Activated CD4-positive, alpha-beta T cell treated with anti-CD3 and anti-CD28 coated beads, Interleukin-2, amount 50 U/mL, for 48 hours (primary cell): ENCODE results near the gene MASP2.
A peak's percentile ranks its signal among the peaks of the same experiment; 100 is the strongest.
"Not testable (repeated sequence)": the region's sequence is repeated elsewhere in the genome, so short reads cannot be mapped to it uniquely, and the experiment has no call there.

ENCODE experiments used
- DNase-seq, 2 experiments: peaks; one replicate each; pipeline ENCODE4 v3.0.0-alpha.2; 2020

The MASP2 gene

DNA sequence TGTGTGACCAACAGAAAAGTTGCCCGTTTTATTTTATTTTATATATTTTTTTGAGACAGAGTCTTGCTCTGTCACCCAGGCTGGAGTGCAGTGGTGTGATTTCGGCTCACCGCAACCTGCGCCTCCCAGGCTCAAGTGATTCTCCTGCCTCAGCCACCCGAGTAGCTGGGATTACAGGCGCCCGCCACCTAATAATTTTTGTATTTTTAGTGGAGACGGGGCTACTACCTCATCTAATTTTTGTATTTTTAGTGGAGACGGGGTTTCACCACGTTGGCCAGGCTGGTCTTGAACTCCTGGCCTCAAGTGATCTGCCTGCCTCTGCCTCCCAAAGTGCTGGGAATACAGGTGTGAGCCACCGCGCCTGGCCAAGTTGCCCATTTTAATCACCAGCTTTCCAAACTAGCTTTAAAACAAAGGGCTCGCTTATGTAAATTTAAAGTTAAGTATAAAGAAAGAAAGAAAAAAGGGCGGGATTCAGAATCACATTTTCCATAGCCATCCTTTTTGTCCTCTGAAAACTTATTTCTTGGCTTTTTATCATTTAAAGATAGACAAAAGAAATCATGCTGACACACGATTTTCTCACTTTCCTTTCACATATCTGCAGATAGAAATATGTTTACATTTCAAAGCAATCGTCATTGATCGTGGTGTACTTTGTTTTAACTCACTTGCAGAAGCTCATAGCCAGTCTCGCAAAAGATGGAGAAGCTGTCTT, 9.9 kb downstream of the MASP2 start:
- not testable (repeated sequence) for DNase-seq

DNA sequence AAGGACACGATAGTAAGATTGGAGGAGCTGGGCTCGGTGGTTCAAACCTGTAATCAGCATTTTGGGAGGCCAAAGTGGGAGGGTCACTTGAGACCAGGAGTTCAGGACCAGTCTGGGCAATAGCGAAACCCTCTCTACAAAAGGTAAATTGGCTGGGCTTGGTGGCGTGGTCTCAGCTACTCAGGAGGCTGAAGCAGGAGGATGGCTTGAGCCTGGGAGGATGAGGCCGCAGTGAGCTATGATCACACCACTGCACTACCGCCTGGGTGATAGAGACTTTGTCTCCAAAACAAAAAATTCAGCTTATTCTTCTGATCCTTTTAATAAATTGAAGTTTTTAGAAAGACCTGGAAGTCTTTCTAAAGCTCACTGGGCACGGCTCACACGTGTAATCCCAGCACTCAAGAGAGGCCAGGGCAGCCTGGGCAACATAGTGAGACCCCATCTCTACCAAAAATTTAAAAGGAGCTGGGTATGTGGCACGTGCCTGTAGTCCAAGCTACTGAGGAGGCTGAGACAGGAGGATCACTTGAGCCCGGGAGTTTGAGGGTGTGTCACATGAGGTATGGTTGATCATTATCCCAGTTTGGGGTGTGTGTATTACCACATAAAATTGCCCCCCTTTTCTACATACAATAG, 15.3 kb downstream of the MASP2 start:
- DNase-seq: no peak

DNA sequence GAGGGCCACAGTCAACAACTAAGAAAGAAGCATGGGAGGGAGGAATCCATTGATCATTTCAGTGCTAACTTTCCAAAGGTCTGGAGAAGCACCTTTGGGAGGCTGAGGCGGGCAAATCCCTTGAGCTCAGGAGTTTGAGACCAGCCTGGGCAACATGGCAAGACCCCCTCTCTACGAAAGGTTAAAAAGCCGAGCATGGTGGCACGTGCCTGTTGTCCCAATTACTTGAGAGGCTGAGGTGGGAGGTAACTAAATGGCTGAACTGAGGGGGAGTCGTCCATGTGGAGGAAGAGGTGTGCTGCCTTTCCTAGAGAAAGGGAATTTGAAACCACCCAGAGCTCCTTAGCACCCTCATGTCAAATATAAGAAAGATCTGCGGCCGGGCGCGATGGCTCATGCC, 16.2 kb downstream of the MASP2 start:
- DNase-seq: no peak

DNA sequence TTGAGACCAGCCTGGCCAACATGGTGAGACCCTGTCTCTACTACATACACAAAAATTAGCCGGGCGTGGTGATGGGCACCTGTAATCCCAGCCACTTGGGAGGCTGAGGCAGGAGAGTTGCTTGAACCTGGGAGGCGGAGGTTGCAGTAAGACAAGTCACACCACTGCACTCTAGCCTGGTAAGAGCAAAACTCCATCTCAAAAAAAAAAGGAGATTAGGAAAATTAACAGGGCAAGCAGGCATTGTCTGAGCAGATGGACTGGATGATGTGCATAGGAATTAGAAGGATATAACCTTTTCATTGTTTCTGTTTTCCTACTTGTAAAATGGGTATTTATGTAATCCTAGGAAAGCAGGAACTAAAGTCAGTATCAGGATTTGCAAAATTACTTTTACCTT, 19.0 kb downstream of the MASP2 start:
- no peak for DNase-seq

DNA sequence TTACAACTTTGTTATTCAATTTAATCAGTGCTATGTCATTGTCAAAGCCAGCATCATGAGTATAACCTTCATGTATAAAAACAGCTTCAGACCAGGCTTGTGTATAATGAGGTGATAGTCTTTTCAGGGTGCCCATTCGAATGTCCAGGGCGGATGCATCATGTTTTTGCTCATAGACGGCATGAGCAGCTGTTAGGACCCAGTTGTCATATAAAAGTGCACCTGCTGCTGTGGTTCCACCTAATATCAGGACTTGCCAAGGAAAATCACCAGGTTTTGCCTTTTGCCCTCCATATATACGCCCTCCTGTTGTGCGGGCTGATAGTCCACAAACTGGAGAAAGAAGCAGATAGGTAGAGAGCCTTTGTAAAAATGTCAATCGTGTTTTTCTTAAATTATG, 19.7 kb downstream of the MASP2 start:
- no peak for DNase-seq

DNA sequence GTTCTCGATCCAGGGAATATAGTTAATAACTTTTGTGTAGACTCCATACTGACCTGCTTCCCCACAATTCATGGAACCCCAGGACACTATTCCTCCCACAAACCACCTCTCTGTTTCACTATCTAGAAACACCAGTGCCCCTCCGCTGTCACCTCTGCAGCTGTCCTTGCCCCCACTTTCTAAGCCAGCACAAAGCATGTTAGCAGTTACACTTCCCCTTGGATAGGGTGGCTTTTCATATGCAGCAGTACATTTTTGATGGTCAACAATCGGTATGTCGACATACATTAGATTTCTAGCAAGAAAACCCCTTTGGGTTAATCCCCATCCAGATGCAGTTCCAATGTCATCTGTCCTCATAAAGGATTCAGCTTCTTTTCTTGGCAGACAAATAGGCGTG, 20.1 kb downstream of the MASP2 start:
- no peak for DNase-seq

GRCh38 chr1:11026052-11026451, 21.0 kb downstream of the MASP2 start:
- DNase-seq: no peak

DNA sequence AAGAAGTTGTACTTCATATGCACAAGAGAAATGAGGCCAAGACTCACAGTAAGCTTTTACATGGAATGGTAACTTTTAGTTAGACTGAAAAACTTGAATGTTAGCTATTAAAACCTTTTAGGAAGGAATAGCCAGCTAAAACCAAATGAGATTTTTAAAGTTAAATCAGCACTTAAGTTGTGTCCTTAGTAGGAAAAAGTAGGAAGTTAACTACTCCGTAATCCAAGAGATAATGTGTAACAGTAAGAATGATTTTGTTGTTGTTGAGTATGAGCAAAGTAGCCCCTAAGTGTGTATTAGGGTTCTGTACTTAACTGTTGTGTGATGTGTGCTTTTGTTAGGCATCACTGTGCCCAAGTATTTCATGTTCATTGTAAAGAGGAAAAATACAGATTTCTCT, 21.4 kb downstream of the MASP2 start:
- no peak for DNase-seq

DNA sequence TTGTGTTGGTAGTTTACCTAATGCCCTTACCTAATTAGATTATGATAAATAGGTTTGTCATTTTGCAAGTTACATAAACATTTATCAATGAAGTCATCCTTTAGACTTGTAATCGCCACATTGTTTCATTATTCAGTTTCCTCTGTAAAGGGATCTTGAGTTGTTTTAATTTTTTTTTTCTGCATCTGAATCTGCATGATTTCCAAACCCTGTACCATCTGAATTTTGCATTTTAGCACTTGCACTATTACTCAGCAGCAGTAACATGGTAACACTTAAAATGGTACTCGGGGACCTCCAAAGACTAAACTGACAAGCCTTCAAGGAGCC, 22.2 kb downstream of the MASP2 start:
- DNase-seq: no peak

- no peak for DNase-seq
Observed at GRCh38 chr1:11024154-11024873, 22.7 kb downstream of the MASP2 start.

GRCh38 chr1:11023201-11023600, 23.8 kb downstream of the MASP2 start:
- DNase-seq: no peak

DNA sequence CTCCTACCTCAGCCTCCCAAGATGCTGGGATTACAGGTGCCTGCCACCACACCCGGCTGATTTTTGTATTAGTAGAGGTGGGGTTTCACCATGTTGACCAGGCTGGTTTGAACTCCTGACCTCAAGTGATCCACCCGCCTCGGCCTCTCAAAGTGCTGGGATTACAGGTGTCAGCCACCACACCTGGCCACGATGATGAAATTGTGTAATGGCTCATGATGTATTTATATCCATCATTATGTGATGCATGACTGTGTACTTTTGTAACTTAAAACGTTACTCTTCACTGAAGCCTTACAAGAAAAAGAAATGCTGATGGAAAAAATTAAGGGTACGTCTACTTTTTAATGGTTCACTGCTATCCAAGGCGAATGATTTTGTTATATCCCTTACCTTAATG, 27.1 kb downstream of the MASP2 start:
- DNase-seq: no peak

DNA sequence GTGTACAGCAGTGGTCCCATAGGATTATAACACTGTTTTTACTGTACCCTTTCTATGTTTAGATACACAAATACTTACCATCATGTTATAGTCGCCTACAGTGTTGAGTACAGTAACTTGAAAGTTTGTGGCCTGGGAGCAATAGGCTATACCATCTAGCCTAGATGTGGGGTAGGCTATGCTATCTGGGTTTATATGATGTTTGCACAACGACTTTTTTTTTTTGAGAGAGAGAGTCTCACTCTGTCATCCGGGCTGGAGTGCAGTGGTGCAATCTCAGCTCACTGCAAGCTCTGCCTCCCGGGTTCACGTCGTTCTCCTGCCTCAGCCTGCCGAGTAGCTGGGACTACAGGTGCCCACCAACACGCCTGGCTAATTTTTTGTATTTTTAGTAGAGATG, 27.7 kb downstream of the MASP2 start:
- DNase-seq: not testable (repeated sequence)

DNA sequence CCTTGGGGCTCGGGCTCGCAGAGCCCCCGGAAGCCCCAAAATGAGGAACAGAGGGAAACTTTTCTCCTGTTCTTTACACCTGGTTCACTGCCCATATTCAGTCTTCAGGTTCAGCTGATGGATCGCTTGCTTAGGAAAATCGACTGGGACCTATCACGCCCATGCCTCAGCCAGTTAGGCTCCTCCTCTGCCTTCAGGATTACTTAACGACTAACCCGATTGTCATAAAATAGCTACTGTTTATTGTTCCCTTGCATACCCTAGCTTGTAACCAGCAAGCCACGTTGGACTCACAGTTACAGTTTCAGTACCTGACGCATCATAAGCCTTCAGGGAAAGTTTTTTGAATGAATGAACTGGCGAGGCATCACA, 33.9 kb downstream of the MASP2 start:
- no peak for DNase-seq

DNA sequence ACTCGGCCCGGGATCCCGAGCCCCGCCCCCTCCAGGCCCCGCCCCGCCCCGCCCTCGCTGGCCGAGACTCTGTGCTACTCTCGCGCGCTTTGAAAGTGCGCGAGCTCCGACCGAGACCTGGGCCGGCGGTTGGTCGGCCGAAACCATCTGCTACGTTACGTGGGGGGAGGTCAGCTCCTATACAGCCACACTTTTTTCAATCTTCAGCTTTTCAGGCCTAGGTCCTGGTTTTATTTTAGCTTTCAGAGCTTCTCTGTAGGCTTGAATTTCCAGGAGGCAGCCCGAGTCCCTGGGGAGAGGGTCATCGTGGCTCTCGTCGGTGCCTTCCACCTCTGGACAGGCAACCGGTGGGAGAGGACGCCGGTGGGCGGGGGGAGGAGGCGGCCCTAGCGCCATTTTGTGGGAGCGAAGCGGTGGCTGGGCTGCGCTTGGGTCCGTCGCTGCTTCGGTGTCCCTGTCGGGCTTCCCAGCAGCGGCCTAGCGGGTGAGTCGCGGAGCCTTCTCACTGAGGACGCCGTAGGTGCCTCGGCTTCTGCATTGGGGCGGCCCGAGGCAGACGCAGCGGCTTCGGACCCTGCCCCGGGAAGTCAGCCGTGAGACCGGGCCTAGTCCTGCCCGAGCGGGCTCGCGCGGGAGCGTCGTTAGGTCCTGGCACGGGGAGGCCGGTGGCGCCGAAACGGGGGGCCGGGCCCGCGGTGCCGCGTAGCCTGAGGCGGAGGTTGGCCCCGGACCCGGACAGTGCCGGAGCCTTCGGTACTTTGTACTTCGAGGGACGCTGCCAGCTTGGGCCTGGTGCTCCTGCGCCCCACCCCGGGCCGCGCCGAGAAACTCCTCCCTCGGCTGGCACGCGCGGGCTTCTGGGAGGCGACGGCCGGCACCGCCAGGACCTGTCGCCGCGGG, 34.5 kb downstream of the MASP2 start, which contains the start of gene TARDBP:
TSS of gene TARDBP (plus strand) at position 395 of the 900 bp plus-strand sequence. CDS start 1,074 bp downstream, outside the sequence.
- peak; percentile 92 for DNase-seq

GRCh38 chr1:11000526-11000925, 46.5 kb downstream of the MASP2 start:
- DNase-seq: no peak

GRCh38 chr1:10996100-10996499, 50.9 kb downstream of the MASP2 start:
- DNase-seq: no peak

GRCh38 chr1:10992864-10993263, 54.2 kb downstream of the MASP2 start:
- no peak for DNase-seq

DNA sequence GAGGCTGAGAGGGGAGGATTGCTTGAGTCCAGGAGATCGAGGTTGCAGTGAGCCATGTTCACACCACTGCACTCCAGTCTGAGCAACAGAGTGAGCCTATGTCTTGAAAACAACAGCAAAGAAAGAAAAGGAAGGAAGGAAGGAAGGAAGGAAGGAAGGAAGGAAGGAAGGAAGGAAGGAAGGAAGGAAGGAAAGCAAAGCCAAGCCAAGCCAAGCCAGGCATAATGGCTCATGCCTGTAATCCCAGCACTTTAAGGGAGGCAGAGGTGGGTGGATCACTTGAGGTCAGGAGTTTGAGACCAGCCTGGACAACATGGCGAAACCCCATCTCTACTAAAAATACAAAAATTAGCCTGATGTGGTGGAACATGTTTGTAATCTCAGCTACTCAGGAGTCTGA, 55.0 kb downstream of the MASP2 start:
- DNase-seq: not testable (repeated sequence)

DNA sequence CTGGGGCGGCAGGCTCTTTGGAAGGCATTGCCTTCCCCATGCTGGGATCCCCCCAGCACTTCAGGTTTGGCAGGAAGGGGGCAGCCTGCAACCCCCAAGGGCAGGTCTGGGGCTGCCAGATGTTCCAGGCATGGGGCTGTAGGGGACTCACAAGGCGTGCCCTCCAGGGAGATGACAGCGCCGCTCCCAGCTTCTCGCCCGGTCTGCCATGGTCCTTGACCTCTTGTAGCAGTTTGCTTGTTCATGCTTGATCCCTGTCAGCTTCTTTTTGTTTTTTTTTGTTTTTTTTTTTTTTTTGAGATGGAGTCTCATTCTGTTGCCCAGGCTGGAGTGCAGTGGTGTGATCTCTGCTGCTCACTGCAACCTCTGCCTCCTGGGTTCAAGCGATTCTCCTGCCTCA, 56.2 kb downstream of the MASP2 start:
- no peak for DNase-seq

DNA sequence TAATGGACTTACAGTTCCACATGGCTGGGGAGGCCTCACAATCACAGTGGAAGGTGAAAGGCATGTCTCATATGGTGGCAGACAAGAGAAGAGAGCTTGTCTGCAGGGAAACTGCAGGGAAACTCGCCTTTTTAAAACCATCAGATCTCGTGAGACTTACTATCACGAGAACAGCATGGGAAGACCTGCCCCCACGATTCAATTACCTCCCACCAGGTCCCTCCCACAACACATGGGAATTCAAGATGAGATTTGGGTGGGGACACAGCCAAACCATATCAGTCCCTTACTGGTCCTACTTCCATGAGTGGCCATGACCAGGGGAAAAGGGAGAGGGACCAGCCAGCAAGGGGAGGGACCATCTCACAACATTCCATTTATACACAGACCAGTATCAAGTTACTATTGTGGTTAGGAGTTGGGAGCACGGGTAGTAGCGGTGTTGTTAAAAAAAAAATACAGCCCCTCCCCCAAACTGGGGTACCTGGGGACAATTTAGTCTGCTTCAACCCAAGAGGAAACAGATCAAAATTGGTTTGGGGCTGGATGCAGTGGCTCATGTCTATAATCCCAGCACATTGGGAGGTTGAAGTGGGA, 57.0 kb downstream of the MASP2 start:
- DNase-seq: not testable (repeated sequence)

GRCh38 chr1:10989095-10989494, 57.9 kb downstream of the MASP2 start:
- no peak for DNase-seq
